BLaER1 treated with 17β-estradiol and CSF1 and Interleukin-3, amounts not matched to agents 10 nM and 100 nM (cell line): ENCODE results near the gene ATG13.

Experiments
- H3K27ac ChIP-seq, 11 experiments: shearing (Covaris generic); formaldehyde crosslinking; 2 replicates each; pipeline ENCODE4 v1.8.1; 2022
- H3K27me3 ChIP-seq, 11 experiments: shearing (Covaris generic); formaldehyde crosslinking; 2 replicates each; pipeline ENCODE4 v1.8.1; 2022
- H3K36me3 ChIP-seq, 11 experiments: shearing (Covaris generic); formaldehyde crosslinking; 2 replicates each; pipeline ENCODE4 v1.8.1; 2022
- H3K4me1 ChIP-seq, 10 experiments: shearing (Covaris generic); formaldehyde crosslinking; 2 replicates each; pipeline ENCODE4 v1.8.1; 2022
- H3K4me2 ChIP-seq, 11 experiments: shearing (Covaris generic); formaldehyde crosslinking; 2 replicates each; pipeline ENCODE4 v1.8.1; 2022
- H3K4me3 ChIP-seq, 10 experiments: shearing (Covaris generic); formaldehyde crosslinking; 2 replicates each; pipeline ENCODE4 v1.8.1; 2022
- H3K9ac ChIP-seq, 11 experiments: shearing (Covaris generic); formaldehyde crosslinking; 2 replicates each; pipeline ENCODE4 v1.8.1; 2022
- H3K9me3 ChIP-seq, 11 experiments: shearing (Covaris generic); formaldehyde crosslinking; replicated peaks in 1 of 11; 2 replicates each; pipeline ENCODE4 v1.8.1; 2022
- H4K20me1 ChIP-seq, 11 experiments: shearing (Covaris generic); formaldehyde crosslinking; 2 replicates each; pipeline ENCODE4 v1.8.1; 2022
- Cebpa-rat ChIP-seq, 11 experiments: shearing (Covaris generic); IDR thresholded peaks; 2 replicates each; pipeline ENCODE4 v1.8.1; 2022

The ATG13 gene

DNA sequence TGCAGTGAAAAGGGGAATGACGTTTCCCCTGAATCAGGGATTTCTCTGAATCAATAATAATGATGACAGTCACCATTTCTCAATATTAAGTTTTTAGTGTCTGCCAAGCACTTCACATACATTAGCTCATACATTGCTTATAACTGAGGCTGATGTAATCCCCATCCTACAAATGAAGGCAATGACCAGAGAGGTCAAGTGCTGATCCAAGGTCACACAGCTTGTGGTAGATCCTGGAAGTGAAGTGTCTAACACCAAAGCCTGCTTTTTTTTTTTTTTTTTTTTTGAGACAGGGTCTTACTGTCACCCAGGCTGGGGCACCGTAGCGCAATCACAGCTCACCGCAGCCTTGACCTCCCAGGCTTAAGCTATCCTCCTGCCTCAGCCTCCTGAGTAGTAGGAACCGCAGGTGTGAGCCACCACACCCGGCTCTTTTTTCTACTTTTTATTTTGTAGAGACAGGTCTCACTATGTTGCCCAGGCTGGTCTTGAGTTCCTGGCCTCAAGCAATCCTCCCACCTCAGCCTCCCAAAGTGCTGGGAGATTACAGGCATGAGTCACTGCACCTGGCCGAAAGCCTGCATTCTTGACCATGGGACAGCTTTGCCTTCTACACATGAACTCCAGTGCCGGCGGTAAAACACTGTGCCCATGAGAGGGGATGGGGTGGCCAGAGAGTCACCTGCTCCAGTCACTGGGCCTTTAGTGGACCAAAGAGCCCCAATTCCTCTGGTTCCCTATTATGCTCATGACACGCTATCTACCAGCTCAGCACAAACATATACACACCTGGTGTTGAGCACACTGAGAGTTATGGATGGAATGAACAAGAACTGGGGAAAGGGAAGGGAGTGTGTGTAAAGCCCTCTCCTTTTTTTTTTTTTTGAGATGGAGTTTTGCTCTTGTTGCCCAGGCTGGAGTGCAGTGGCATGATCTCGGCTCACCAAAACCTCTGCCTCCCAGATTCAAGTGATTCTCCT lies 65.7 kb downstream of the ATG13 start:
- no peaks in the 10 kb centered on the region for H3K9me3 ChIP-seq
- TF ChIP-seq Cebpa-rat (IDR thresholded peaks at IDR 0.05) = no peak
- H3K4me3 ChIP-seq = no peak overlapping the region
- no peak overlapping the region for H3K4me2 ChIP-seq
- no peak overlapping the region for H3K9ac ChIP-seq
- H3K36me3 ChIP-seq = peaks cover 77 to 100% (median 90%) of the 10 kb centered on the region in 11 experiments
- H3K27me3 ChIP-seq = no peaks in the 10 kb centered on the region
- H3K27ac ChIP-seq = peak overlapping the region in 5 of 11 experiments; percentile 1 to 52 (median 23); a peak in 3 of 22 replicates
- H4K20me1 ChIP-seq = no peaks in the 10 kb centered on the region
- peaks cover 29 to 60% (median 47%) of the 10 kb centered on the region in 10 experiments for H3K4me1 ChIP-seq

DNA sequence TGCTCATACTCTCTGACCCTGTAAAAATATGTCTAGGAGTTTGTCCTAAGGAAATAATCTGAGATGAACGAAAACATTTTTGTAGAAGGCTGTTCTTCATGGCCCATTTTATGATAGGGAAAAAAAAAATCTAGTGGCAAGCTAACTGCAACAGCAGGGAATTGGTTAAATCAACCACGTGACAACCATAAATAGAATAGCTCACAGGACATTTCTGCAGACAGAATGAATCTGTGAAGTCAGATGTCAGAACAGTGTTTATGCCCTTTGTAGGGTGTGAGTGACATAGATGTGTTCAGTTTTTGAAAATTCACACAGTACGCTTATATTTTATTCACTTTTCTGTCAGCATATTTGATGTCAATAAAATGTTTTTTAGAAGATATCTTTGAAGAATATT lies 67.0 kb downstream of the ATG13 start:
- H3K9ac ChIP-seq = peak overlapping the region in 4 of 11 experiments; percentile 3 to 54 (median 32); a peak in 4 of 22 replicates
- H3K27ac ChIP-seq = peak overlapping the region in 8 of 11 experiments; percentile 20 to 52 (median 40); a peak in 8 of 22 replicates
- no peak for TF ChIP-seq Cebpa-rat (IDR thresholded peaks at IDR 0.05)
- H3K27me3 ChIP-seq = no peaks in the 10 kb centered on the region
- peaks cover 23 to 58% (median 40%) of the 10 kb centered on the region in 10 experiments for H3K4me1 ChIP-seq
- H3K4me3 ChIP-seq = no peak overlapping the region
- H3K4me2 ChIP-seq = peak overlapping the region in 6 of 11 experiments; percentile 1 to 50 (median 46); a peak in 8 of 22 replicates
- H3K36me3 ChIP-seq = peaks cover 77 to 100% (median 89%) of the 10 kb centered on the region in 11 experiments
- H4K20me1 ChIP-seq = no peaks in the 10 kb centered on the region
- no peaks in the 10 kb centered on the region for H3K9me3 ChIP-seq

- H3K4me2 ChIP-seq = peak overlapping the region in 10 of 11 experiments; percentile 2 to 38 (median 16); a peak in 16 of 22 replicates
- 0 out of 22 replicates have a peak, but pooled peaks cover 0 to 5% (median 0%) of the 10 kb centered on the region in 11 experiments for H4K20me1 ChIP-seq
- peak overlapping the region in 1 of 10 experiments; percentile 7; a peak in 1 of 20 replicates for H3K4me3 ChIP-seq
- peaks cover 62 to 100% (median 86%) of the 10 kb centered on the region in 11 experiments for H3K36me3 ChIP-seq
- H3K27me3 ChIP-seq = no peaks in the 10 kb centered on the region
- H3K4me1 ChIP-seq = peaks cover 23 to 56% (median 40%) of the 10 kb centered on the region in 10 experiments
- peak overlapping the region in 10 of 11 experiments; percentile 12 to 61 (median 54); a peak in 17 of 22 replicates for H3K27ac ChIP-seq
- no peak for TF ChIP-seq Cebpa-rat (IDR thresholded peaks at IDR 0.05)
- H3K9ac ChIP-seq = peak overlapping the region in 7 of 11 experiments; percentile 6 to 42 (median 14); a peak in 5 of 22 replicates
- H3K9me3 ChIP-seq = no peaks in the 10 kb centered on the region
Observed at GRCh38 chr11:46686886-46687795, 69.8 kb downstream of the ATG13 start.

DNA sequence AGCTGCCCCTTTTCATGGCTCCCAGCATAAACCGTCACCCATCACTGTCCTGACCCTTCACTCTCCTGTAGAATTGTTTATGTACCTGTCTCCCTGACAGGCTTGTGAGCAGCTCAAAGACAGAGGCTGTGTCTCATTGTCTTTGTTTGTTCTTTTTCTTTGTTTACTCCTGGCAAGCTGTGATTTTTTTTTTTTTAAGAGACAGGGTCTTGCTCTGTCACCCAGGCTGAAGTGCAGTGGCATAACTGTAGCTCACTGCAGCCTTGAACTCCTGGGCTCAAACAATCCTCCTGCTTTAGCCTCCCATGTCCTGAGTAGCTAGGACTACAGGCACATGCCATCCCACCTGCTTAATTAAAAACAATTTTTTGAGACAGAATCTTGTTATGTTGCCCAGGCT lies 73.3 kb downstream of the ATG13 start:
- H3K4me2 ChIP-seq = no peak overlapping the region
- no peaks in the 10 kb centered on the region for H3K9me3 ChIP-seq
- H3K4me1 ChIP-seq = peaks cover 16 to 35% (median 23%) of the 10 kb centered on the region in 10 experiments
- H3K27ac ChIP-seq = no peak overlapping the region
- no peak for TF ChIP-seq Cebpa-rat (IDR thresholded peaks at IDR 0.05)
- no peaks in the 10 kb centered on the region for H3K27me3 ChIP-seq
- H3K36me3 ChIP-seq = peaks cover 74 to 100% (median 95%) of the 10 kb centered on the region in 11 experiments
- peak overlapping the region in 1 of 11 experiments; percentile 20; a peak in 1 of 22 replicates for H3K9ac ChIP-seq
- H4K20me1 ChIP-seq = peaks cover 0 to 23% (median 0%) of the 10 kb centered on the region in 11 experiments; a peak in 7 of 22 replicates
- H3K4me3 ChIP-seq = no peak overlapping the region

- TF ChIP-seq Cebpa-rat (IDR thresholded peaks at IDR 0.05) = no peak
- Histone ChIP-seq H3K36me3 (peaks cover 64 to 100% (median 88%) of the 10 kb centered on the region in 11 experiments), H3K4me1 (peaks cover 6 to 22% (median 19%) of the 10 kb centered on the region in 10 experiments), H3K4me3 (no peak overlapping the region), H3K9ac (no peak overlapping the region; a peak in 1 of 22 replicates), H3K27ac (peak overlapping the region in 3 of 11 experiments; percentile 34 to 35 (median 34); a peak in 5 of 22 replicates), H3K27me3 (no peaks in the 10 kb centered on the region), H4K20me1 (peaks cover 0 to 41% (median 11%) of the 10 kb centered on the region in 11 experiments; a peak in 9 of 22 replicates), H3K9me3 (no peaks in the 10 kb centered on the region), H3K4me2 (no peak overlapping the region)
Observed at GRCh38 chr11:46692450-46692849, 75.1 kb downstream of the ATG13 start.

- H3K9ac ChIP-seq = peak overlapping the region in 2 of 11 experiments; percentile 11 to 18; a peak in 2 of 22 replicates
- peaks cover 0 to 46% (median 14%) of the 10 kb centered on the region in 11 experiments; a peak in 9 of 22 replicates for H4K20me1 ChIP-seq
- no peak overlapping the region for H3K4me3 ChIP-seq
- peak overlapping the region in 3 of 11 experiments; percentile 15 to 23 (median 23); a peak in 1 of 22 replicates for H3K27ac ChIP-seq
- TF ChIP-seq Cebpa-rat (IDR thresholded peaks at IDR 0.05) = no peak
- H3K9me3 ChIP-seq = no peaks in the 10 kb centered on the region
- no peak overlapping the region for H3K4me2 ChIP-seq
- peaks cover 2 to 22% (median 19%) of the 10 kb centered on the region in 10 experiments; a peak in 19 of 20 replicates for H3K4me1 ChIP-seq
- H3K36me3 ChIP-seq = peaks cover 53 to 94% (median 77%) of the 10 kb centered on the region in 11 experiments
- no peaks in the 10 kb centered on the region for H3K27me3 ChIP-seq
Observed at GRCh38 chr11:46693597-46694012, 76.3 kb downstream of the ATG13 start.

DNA sequence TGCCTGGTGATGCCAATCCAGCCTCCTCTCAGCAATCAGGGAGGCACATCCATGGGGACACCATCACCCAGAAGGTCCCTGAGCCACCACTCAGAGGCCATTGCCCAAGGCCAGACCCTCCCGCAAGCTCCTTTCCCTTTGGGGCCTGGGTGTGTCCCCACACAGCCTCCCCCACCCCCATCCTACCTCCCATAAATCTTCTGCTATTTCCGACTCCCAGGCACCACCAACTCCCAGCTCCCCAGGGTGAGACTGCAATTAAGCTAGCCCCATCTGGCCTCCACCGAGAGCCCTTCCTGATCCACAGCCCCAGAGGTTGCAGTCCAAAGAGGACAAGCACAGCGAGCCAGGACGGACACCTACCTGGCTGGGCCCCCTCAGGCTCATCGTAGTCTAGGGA lies 76.7 kb downstream of the ATG13 start:
- Histone ChIP-seq H3K27ac (peak overlapping the region in 3 of 11 experiments; percentile 23; a peak in 1 of 22 replicates), H3K27me3 (no peaks in the 10 kb centered on the region), H3K9ac (peak overlapping the region in 3 of 11 experiments; percentile 3 to 18 (median 11); a peak in 1 of 22 replicates), H3K4me2 (no peak overlapping the region), H4K20me1 (peaks cover 0 to 46% (median 14%) of the 10 kb centered on the region in 11 experiments; a peak in 9 of 22 replicates), H3K36me3 (peaks cover 48 to 89% (median 73%) of the 10 kb centered on the region in 11 experiments), H3K9me3 (no peaks in the 10 kb centered on the region), H3K4me1 (peaks cover 7 to 27% (median 23%) of the 10 kb centered on the region in 10 experiments), H3K4me3 (no peak overlapping the region)
- no peak for TF ChIP-seq Cebpa-rat (IDR thresholded peaks at IDR 0.05)

- H4K20me1 ChIP-seq = peaks cover 0 to 46% (median 14%) of the 10 kb centered on the region in 11 experiments; a peak in 9 of 22 replicates
- H3K27ac ChIP-seq = peak overlapping the region in 3 of 11 experiments; percentile 20 to 23 (median 23); a peak in 3 of 22 replicates
- peaks cover 12 to 32% (median 28%) of the 10 kb centered on the region in 10 experiments for H3K4me1 ChIP-seq
- H3K9me3 ChIP-seq = no peaks in the 10 kb centered on the region
- H3K27me3 ChIP-seq = no peaks in the 10 kb centered on the region
- no peak overlapping the region for H3K4me2 ChIP-seq
- TF ChIP-seq Cebpa-rat (IDR thresholded peaks at IDR 0.05) = no peak
- no peak overlapping the region for H3K4me3 ChIP-seq
- peaks cover 43 to 84% (median 67%) of the 10 kb centered on the region in 11 experiments for H3K36me3 ChIP-seq
- peak overlapping the region in 6 of 11 experiments; percentile 3 to 42 (median 12); a peak in 2 of 22 replicates for H3K9ac ChIP-seq
Observed at GRCh38 chr11:46694607-46695006, 77.3 kb downstream of the ATG13 start.
